SIG-M5 (cell line): Measurements from ENCODE around the gene GBE1.

Source experiments
- DNase-seq: peaks from one replicate; lab custom pipeline; 2025; lab: John Stamatoyannopoulos, UW

GBE1 gene

DNA sequence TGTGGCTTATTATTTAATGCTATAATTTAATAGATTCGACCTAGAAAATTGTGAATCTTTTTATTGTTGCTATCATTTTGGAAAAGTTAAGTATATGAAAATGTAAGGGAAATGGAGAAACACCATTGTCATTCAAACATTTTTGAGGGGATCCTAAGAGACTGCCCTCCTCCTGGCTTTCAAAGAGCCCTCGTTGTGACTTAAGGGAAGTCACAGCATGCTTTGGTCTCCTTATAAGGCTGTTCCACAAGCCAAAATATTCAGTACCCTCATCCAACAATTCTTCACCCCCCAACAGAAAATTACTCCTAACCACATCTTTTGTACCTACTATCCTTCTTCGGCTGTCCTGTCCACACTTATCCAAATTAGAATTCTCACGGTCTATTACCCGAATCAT is 140.2 kb downstream of the GBE1 start:
- DNase-seq, result no peak

DNA sequence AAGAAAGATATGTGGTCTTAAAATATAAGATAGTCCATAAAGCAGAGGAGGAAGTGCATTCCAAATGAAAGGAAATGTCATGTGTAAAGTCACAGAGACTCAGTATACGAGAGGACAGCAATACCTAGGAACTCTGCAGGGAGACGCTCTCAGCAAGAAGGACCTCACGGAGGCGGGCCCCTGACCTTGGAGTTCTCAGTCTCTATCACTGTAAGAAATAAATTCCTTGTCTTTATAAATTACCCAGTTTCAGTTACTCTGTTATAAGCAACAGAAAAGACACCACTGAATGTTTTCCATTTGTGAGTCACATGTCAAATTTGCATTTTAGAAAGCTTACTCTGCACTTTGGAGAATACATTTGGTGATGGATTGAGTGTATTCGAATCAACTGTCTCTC is 140.6 kb downstream of the GBE1 start:
- no peak for DNase-seq

DNA sequence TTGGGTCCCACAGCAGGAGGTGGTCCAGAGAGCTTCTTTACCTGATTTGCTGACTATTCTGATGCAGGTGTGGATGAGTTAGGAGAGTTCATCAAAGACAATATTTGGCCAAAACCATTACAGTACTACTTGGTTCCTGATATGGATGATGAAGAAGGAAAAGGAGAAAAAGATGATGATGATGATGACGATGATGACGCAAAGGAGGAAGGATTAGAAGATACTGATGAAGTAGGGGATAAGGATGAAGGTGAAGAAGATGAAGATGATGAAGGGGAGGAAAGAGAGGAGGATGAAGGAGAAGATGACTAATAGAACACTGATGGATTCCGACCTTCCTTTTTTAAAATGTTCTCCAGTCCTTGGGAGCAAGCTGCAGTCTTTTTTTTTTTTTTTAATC is 148.7 kb downstream of the GBE1 start:
- DNase-seq, result no peak

DNA sequence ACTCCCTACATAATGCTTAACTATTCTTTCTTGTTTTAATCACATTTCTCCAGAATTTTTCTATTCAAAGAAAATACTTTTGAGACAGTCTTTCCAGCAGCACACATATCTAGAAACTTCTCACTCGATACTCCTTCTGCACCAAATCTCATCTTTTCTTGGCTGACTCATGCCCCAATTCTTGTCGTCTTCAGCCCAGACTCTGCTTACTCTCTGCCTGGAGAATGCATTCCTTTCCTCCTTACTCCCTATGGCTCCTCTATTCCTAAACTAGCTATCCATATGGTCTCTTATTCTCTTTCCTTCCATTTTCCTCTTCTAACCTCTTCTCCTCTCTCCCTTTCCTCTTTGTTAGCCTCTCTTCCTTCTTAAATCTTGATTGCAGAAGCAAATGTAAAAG is 158.7 kb downstream of the GBE1 start:
- no peak for DNase-seq

DNA sequence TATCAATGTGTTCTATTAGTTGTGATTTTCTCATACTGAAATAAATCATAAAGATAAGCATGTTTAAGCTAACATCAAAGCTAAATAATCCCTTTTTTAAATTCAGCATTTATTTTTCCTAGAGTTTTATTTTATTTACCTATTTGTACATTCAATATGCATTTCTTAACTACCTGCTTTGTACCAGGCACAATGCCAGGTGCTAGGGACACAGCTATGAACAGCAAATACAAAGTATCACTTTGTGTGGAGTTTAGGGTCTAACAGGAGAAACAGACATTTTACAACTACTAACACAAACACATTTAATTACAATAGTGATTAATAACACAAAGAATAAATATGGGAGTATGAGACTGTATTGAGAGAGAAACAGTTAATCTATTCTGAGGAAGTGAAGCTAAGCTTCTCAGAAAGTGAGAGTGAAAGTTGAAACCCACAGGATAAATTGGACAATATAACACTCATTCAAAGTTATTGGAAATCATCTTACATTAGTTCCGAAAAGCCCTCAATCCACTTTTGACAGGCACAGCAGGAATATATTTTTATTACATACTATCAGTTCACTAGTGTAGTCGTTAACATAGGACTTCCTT is 159.6 kb downstream of the GBE1 start:
- DNase-seq, result no peak

DNA sequence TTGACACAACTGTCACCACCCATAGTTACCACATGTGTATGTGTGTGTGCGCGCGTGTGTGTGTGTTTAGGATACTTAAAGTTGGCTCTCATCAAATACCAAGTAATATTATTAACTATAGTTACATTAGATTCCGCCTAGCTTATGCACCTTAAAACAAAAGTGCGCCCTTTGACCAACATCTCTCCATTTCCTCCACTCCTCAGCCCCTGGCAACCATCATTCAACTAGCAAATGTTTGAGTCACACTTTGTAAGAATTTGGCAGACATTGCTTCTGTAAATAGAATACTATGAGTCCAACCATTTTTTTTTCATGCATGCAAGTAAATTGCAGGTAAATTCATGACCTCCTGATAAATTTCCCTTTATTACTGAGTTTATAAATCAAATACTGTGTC is 169.3 kb downstream of the GBE1 start:
- DNase-seq, result no peak

DNA sequence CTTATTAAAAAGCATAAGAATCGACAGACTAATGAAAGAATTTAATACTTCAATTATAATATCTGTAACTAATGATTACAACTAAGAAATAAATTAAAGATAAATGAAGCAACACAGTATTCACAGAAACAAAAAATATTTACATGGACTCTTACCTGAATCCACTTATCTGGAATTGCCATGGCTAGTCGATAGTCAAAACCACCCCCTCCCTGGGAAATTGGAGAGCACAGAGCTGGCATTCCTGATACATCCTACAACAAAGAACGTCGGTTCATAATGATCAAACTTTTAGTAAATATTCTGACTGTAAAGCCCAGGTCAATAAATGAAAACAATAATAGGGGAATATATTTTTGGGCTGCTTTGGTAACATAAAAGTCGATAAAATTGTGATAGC is 175.5 kb downstream of the GBE1 start:
- DNase-seq, result no peak

DNA sequence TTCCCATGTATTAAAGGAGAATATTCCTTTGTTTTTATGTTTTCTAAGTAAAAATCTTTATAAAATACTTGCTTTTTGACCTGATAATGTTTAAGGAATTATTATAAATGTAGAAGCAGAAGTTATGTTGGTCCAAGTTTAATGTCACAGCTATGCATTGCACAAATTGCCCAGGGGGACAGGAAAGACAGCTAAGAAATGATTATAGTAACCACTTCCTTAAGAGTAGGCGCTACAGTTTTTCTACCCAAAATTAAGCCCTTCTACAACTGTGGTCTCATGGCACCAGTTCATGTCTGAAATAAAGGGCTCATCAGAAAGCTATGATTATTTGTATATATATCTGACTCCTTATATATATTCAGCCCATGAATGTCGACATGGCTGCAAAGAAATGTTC is 176.4 kb downstream of the GBE1 start:
- DNase-seq, result no peak

DNA sequence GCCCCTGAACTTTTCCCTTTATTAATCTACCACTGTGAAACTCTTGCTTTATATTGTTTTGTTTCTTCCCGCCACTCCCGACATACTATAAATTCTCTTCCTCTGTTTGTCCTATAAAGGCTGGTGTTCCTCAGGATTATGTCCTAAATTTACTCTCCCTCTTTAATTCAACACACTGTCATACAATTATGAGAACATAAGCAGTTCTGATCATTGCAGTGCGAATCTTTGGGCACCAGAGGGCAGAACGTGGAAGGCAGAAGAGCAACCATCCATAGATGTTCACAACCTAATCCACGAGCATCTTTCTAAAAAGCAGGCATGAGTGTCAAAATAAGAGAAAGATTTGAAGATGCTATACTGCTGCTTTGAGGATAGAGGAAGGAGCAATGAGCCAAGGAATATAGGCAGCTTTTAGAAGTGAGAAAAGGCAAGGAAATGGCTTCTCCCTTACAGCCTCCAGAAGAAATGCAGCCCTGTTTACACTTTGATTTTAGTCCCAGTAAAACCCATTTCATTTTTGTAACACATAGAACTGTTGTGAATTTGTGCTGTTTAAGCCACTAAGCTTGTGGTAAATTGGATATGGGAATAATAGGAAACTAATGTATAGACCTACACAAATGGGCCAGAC is 179.4 kb downstream of the GBE1 start:
- no peak for DNase-seq

DNA sequence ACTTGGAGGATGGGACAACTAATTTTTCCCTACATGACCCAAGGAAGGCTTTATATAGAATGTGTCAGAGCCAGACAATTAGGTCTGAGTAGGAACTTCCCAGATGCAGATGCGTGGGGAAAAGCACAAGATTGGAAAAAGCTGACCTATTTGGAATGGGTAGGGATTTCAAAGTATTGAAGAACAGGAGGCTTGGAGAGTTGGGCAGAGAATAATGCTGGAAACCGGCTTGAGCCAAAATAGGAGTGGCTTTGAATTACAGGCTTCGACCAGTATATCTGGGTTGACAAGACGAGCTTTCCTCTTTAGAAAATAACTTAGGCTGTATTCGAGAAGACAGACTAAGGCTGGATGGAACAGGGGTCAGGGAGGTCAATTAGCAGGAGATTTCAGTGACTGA is 181.1 kb downstream of the GBE1 start:
- DNase-seq, result no peak

DNA sequence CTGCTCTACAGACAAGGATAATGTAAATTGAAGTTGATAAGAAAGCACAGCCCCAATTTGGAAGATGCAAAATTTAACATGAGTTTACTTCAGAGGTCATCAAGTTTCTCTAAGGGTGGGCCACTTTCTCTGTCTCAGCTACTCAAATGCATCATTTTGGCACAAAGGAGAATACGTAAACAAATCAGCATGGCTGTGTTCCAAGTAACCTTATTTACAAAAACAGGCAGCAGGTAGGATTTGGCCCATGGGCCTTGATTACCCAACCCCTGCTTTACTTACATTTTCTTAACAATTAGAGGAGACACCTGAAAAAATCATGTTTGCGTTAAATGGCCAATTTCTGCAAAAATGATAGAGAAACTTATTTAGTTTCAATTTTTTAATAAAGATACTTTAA is 181.7 kb downstream of the GBE1 start:
- no peak for DNase-seq

DNA sequence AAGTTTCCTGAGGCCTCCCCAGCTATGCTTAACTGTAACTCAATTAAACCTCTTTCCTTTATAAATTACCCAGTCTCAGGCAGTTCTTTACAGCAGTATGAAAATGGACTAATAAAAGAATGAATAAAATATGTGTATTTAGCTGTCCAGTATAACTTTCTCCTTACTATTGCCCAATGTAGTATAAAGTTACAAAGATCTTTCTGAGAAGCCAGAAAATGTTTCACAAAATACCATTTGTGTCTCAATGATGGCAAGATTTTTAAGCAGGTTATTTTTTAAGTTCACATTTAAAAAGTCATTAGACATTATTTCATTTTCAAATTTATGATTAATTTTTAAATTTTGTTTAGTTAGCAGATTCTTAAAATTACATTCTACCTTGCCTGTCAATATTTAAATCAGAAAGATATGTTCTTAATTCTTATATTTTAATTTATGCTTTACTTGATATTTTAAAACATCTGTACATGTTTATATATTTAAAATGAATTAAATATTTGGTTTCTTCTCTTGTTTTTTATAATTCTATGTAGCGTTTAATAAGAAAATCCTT is 189.2 kb downstream of the GBE1 start:
- no peak for DNase-seq

DNA sequence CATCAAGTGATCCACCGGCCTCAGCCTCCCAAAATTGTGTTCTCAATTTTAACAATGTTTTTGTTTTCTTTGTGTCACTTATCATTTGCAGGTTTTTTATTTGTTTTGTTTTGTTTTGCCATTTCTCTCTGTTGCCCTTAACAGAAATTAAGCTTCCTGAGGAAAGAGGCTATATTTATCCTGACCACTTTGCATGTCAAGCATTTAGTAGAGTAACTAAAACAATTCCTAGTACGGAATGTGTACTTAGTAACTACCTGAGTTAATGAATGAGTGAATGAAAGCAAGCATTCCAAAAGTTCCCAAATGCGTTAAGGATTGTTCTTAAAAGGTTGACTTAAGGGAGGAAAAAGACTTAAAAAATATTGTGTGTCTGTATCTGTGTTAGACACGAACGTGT is 193.1 kb downstream of the GBE1 start:
- no peak for DNase-seq

DNA sequence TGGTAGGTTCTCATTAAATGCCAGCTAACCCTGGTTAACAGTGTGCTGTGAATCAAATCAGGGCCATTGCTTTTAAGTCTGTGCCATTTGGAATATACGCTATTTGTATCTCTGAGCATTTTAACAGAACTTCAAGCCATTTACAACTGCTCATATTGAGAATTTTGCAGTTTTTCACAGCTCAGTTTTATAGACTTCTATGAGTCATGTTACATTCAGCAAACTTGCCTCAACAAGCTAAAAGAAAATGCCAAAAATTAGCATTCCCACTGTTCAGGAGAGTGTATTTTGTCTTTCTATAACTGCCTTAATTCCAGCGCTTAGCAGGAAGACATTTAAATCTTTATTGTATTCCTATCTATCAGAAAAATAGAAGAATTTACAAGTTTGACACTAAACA is 196.4 kb downstream of the GBE1 start:
- DNase-seq, result no peak

DNA sequence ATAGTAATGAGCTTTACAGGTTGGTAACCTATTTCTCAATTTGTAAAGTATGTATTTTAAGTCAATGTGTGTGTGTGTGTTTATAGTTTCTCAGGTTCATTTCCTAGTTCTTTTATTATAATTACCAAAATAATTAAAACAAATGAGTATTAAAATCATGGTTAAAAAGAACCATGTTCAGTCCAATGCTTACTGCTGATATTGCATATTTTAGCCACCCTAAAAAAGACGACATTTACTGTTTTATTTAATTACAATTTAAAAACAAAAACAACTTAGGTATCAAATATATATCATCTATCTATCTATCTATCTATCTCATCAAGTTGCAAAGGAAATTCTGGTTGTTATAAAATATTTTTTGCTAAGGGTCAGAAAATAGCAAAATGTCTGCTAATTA is 203.3 kb downstream of the GBE1 start:
- DNase-seq, result no peak

DNA sequence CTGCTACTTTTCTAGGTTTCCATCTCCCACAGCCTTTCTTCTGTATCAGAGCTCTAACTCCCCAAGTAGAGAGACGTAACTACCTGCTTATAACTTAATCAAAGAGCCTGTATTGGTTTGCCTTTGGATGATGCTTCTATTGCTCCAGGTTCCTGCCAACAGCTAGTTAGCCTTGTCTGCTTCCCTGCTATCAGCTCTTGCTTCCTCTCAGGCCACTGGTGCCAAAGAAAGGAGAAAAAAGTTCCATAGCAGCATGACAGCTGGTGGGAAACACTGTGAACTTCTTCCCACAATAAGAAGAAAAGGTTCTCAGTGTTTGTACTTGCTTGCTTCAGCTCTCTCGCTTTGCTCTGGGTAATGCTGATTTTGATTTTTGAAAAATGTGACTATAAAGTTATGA is 206.6 kb downstream of the GBE1 start:
- DNase-seq, result no peak

DNA sequence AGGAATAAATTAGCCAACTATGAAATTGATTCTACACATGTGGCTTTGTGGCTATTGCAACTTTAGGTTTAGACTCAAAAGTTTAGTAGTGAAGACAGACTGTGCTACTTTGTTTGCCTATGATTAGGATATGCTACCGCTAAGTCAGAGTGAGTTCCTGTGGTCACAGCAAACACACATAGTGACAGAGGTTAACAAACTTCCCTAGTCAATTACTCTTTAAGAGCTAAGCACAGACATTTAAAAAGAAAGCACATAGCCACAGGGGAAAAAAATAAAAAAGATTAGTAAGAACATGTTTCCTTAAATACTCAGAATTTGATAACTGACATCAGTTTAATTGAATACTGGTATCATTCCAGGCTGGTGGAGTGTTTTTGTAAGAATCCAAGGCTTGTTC is 207.1 kb downstream of the GBE1 start:
- no peak for DNase-seq

DNA sequence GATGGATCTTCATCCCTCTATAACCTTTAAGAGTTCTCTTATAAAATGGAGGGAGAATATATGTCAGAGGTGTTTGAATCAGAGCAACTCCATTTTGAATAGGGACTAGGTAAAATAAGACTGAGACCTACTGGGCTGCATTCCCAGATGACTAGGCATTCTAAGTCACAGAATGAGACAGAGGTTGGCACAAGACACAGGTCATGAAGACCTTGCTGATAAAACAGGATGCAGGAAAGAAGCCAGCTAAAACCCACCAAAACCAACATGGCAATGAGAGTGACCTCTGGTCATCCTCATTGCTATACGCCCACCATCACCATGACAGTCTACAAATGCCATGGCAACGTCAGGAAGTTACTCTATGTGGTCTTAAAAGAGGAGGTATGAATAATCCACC is 211.0 kb downstream of the GBE1 start:
- DNase-seq, result no peak

DNA sequence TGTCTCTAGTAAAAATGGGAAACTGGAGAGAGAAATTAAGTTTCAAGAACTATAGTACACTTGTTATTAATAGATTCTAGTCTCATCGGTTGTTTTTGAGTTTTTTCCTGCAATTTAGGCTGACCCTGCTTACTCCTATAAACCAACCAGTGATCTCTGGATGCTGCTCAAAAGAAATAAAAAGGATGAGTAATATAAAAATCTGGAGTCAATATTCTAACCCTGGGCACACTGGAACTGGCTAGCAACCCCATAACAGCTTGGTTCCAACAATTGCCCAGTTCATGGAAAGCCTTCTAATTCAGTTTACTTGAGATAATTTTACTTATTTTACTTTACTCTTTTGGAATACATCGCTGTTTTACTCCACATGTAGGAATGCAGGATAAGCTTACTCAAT is 211.6 kb downstream of the GBE1 start:
- no peak for DNase-seq

DNA sequence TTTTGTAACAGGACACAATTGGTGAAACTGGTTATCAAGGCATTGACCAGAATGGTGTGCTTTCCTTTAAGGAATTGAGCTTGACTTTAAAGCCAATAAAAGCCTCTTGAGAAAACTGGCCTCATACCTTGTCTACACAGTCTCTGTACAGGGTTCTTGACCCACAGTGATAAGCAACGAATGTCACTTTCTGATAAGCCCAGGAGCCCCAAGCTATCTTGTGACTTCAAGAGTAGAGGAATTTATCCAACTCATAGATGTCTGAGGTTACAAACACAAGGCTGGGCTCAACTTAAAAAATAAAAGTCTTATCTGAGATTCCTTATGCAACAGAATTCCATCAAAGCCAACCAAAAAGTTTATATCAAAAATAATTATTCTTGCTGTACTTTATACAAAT is 212.1 kb downstream of the GBE1 start:
- no peak for DNase-seq

DNA sequence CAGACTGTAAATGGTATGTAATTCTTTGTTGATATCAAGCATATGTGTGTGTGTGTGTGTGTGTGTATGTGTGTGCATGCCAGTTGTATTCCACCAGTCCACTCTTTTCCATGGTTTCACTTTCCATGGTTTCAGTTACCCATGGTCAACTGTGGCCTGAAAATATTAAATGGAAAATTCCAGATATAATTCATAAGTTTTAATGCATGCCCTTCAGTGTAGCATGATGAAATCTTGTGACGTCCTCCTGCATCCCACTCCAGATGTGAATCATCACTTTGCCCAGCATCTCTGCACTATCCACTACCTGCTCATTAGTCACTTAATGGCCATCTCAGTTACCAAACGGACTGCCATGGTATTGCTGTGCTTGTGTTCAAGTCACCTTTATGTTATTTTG is 215.9 kb downstream of the GBE1 start:
- no peak for DNase-seq

DNA sequence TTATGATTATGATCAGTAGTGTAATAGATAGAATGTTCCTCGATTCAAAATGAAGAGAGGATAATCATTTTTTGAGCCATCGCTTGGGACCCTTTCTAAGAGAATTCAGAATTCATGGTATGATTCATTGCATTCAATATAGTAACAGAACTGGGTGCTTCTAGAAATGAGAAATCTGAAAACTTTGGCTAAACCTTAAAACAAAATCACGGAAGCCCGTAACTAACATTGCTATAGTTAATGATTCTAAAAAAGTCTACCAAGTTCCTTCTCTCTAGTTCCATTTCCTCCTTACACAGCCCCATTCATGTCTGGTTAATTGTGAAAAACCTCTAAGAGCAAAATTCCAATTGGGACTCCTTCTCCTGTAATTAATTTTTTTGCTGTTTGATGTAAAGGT is 217.1 kb downstream of the GBE1 start:
- DNase-seq, result no peak

DNA sequence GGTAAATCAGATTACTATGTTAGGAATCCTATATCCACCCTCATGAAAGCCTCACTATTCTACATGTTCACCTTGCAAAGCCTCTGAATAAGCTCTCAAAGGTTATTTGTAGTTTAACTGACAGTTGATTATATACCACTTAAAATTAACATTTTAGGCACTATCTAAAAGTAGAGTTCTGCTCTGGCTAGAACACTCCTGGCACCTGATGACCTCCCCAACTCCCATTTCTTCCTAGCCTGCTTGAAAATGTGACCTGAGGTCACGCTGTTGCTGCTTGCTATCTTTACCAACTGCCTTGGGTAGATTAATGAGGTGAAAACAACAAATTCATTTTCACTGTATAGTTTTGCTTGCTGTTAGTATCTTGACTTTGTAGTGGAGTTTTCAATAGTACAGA is 220.7 kb downstream of the GBE1 start:
- DNase-seq, result no peak

DNA sequence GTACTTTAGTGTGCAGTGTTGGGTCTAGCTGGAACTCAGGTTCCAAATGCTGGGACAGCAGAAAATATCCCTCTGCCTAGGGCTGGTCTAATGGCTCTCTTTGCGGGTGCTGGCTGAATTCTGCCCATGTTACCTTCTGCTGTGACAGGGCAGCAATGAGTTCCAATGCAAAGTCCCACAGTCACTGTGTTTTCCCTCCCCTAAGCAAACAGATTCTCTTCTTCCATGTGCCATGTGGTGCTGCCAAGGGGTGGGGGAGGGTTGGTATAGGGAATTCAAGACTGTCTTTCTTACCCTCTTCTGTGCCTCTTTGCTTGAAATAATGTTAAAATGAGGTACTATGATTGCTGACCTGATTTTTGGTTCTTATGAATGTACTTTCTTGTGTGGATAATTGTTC is 229.6 kb downstream of the GBE1 start:
- DNase-seq, result no peak
